ENCODE measurements around the gene SIRT1.
"Not testable (repeated sequence)": the region's sequence is repeated elsewhere in the genome, so short reads cannot be mapped to it uniquely, and the experiment has no call there.

SIRT1 gene

DNA sequence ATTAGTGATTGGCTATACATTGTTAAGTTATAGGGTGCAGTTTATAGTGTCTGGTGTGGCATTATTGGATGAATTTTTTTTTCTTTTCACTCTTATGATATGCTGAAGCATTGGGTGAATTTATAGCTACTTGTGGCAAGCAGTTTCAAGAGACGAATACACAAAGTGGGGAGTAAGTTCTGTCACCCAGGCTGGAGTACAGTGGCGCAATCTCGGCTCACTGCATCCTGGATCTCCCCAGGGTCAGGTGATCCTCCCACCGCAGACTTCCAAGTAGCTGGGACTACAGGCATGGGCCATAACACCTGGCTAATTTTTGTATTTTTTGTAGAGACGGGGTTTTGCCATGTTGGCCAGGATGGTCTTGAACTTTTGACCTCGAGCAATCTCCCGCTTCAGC is 6.3 kb upstream of the SIRT1 start:
- DNase-seq: no peak

DNA sequence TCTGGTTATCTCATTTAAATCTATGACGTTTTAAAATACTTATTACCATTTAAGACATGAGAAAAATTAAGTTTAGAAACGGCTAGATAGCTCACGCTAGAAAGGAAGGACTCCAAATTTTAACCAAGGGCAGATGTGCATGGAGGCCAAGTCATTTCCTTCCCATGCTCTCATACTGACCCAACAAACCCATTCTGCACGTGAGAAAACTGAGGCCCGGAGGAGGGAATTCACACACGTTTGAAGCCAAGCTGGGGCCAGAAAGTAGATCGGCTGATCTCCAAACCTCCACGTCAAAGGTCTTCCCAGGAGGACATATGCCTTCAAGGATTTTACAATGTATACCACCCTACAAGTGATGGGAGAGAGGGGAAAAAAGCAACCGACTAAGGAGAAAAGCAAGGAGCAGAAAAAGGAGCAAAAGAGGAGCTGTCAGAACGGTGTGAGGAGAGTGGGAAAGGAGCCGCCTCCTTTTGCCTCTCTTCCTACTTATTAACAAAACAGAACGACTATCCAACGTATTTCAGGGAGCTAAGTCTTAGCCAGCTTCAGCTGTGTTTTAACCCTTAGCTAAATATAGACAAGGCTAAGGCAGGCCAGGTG is 645 bp upstream of the SIRT1 start:
- no peak for DNase-seq

DNA sequence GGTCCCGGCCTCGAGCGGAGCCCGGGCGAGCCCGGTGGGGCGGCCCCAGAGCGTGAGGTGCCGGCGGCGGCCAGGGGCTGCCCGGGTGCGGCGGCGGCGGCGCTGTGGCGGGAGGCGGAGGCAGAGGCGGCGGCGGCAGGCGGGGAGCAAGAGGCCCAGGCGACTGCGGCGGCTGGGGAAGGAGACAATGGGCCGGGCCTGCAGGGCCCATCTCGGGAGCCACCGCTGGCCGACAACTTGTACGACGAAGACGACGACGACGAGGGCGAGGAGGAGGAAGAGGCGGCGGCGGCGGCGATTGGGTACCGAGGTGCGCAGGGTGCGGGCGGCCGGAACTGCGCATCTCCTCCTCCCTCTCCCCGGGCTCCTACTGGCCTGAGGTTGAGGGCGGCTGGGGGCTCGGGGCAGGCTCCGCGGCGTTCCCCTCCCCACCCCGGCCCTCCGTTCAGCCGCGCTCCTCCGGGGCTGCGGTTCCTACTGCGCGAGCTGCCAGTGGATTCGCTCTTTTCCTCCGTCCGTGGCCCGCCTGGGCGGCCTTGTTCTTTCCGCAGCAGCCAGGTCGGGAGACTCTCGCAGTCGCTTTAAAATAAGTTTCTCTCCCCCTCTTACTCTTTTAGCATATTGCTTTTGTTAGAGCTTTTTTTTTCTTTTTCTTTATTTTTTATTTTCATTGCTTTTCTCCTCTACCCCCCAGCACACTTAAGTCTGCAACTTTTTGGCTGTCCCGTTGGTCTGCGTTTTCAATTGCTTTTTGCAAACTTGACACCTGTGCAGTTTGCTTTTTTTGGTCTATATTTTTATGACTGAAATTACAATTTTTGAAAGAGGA is 600 bp downstream of the SIRT1 start:
- DNase-seq: peak; percentile 87

DNA sequence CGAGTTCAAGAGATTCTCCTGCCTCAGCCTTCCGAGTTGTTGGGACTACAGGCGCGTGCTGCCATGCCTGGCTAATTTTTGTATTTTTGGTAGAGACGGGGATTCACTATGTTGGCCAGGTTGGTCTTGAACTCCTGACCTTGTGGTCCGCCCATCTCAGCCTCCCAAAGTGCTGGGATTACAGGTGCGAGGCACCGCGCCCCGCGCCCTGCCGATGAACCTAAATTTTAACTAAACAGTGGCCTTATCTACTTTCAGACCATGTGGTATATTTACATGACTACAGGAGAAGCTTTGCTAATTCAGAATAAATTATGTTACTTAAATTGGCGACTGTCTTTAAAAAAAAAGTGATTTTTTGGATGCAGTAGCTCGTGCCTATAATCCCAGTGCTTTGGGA is 9.2 kb downstream of the SIRT1 start:
- no peak for DNase-seq

DNA sequence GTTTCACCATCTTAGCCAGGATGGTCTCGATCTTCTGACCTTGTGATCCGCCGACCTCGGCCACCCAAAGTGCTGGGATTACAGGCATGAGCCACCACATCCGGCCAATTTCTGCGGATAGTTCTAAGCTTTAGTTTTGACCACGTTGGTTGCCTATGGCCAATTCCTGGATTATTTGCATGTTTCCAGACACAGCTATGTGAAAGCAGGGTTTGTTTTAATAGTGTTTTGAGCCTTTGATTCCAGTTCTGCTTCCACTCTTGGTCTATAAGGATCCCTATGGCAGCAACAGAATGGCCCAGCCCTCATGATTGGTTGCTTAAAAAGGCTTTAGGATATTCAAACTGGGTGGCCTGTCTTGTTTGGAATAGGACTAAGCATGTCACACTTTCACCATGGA is 19.1 kb downstream of the SIRT1 start:
- no peak for DNase-seq

DNA sequence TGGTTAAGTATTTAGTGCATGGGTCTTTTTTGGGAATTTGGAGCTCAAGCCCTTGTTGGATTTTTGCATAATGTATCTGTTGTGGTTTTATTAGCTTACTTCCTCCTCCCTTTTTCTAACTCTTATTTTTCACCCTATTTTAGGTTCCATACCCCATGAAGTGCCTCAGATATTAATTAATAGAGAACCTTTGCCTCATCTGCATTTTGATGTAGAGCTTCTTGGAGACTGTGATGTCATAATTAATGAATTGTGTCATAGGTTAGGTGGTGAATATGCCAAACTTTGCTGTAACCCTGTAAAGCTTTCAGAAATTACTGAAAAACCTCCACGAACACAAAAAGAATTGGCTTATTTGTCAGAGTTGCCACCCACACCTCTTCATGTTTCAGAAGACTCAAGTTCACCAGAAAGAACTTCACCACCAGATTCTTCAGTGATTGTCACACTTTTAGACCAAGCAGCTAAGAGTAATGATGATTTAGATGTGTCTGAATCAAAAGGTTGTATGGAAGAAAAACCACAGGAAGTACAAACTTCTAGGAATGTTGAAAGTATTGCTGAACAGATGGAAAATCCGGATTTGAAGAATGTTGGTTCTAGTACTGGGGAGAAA is 28.0 kb downstream of the SIRT1 start:
- DNase-seq: no peak

DNA sequence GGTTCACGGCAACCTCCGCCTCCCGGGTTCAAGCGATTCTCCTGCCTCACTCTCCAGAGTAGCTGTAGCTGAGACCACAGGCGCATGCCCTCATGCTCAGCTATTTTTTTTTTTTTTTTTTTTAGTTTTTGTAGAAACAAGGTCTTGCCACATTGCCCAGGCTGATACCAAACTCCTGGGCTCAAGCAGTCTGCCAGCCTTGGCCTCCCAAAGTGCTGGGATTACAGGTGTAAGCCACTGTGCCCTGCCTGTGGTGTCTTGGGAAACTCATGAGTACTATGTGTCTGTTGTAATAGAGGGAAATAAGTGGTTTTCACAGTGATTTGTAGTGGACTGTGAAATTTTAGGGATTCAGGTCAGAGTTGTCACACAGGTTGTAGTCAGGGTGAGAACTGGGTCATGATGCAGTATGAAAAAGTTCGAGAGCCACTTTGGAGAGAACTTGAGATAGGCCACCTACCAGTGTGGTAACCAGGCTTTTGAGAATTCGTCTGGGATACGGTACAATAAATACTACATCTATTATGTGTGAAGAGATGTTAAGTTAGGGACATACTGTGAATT is 30.4 kb downstream of the SIRT1 start:
- no peak for DNase-seq

DNA sequence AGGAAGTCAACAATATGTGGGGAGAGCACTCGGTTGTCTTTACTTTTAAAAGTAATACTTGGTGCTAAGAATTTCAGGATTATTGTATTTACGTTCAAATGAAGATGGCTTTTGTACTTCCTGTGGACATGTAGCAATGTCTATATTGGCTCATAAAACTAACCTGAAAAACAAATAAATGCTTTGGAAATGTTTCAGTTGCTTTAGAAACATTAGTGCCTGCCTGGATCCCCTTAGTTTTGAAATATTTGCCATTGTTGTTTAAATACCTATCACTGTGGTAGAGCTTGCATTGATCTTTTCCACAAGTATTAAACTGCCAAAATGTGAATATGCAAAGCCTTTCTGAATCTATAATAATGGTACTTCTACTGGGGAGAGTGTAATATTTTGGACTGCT is 32.7 kb downstream of the SIRT1 start:
- no peak for DNase-seq

DNA sequence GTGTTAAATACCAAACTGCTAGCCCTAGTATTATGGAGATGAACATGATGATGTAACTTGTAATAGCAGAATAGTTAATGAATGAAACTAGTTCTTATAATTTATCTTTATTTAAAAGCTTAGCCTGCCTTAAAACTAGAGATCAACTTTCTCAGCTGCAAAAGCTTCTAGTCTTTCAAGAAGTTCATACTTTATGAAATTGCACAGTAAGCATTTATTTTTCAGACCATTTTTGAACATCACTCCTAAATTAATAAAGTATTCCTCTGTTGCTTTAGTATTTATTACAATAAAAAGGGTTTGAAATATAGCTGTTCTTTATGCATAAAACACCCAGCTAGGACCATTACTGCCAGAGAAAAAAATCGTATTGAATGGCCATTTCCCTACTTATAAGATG is 33.2 kb downstream of the SIRT1 start:
- DNase-seq: no peak

DNA sequence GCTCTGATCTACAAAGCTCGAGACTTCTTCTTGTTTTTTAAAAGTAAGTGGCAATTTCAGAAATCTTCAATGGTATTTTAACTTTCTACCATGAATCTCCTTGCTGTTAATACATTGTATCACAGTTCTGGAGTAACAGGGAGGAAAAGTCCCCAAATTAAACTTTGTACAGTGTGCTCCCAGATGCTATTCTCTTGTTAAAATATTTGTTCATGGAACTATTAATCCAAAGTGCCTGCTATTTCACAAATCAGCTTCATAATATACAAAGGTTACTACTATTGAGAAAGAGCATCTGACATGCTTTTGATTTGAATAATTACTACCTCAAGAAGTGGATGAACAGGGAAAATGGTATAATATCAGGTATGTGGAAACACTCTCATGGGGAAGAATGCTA is 36.6 kb downstream of the SIRT1 start:
- no peak for DNase-seq

DNA sequence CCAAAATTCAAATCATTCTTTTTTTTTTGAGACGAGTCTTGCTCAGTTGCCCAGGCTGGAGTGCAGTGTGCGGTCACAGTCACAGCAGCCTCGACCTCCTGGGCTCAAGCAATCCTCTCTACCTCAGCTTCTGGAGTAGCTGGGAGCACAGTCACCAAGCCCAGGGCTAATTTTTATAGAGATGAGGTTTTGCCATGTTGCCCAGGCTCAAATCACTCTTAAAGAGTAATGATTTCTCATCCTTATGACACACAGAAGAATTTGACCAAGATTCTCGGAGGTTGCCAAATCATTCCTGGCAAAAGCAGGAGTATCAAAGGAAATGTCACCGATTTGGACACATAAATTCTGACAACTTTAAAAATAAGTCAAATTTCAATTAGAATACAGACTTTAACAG is 39.1 kb downstream of the SIRT1 start:
- DNase-seq: no peak

DNA sequence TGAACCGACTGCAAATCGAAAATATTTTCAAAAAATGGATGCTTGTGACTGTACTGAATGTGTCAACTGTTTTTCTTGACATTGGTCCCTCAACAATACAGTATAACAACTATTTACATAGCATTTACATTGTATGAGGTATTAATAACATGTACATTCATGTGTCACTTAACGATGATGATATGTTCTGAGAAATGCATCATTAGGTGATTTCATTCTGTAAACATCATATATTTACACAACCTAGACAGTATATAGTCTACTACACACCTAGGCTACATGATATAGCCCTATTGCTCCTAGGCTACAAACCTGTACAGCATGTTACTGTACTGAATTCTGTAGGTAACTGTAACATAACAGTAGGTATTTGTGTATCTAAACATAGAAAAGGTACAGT is 39.7 kb downstream of the SIRT1 start:
- DNase-seq: no peak

DNA sequence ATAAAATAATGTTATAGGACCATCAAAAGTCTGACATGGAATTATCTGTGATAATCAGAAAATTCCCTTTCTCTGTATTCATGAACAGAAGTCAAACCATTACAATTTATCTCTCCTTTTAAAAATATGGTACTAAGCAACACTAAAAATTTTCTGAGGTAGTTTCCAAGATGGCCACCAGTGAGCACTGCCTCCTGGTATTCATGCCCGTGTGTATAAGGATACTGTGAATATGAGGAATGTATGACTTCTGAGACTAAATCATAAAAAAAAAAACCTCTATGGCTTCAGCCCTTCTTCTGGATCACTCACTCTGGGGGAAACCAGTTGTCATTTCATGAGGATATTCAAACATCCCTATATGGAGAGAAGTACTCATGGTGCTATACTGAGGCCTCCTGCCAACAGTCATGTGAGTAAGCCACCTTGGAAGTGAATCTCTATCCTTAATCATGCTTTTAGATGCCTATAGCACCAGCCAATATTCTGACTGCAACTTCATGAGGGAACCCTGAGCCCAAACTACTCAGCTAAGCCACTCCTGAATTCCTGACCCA is 41.1 kb downstream of the SIRT1 start:
- DNase-seq: no peak

DNA sequence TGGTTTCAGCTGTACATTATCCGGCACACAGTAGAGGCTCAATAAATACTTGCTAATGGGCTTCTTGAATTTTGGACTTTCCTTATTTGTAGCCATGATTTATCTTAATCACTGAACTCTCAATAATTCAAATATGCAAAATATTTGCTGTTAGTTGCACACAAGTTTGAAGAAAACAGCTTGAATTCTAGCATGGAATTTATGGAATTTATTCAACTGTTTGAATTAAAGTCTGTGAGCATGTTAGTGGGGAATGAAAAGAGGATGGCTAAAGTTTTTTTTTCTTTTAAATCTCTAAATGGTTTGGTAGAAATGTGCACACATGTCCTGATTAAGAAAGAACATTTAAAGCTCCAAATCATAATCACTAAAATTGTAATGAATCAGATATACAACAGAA is 42.5 kb downstream of the SIRT1 start:
- DNase-seq: no peak

DNA sequence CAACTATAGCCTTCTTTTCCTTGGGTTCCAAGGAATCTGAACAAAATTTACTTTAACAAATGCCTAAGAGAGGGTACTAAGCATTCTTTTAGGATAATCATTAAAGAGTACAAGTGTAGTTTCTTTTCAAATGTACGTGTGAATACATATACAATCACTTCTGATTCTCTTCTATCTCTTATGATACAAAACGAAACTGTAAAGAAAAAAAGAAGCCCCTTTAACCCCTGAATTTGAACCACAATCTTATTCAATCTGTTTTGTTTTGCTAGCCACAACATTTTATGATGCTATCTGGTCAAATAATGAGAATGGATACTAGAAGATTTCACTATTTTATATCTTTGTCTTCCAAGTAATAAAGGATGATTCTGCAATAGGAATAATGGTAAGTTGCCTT is 48.7 kb downstream of the SIRT1 start:
- no peak for DNase-seq

DNA sequence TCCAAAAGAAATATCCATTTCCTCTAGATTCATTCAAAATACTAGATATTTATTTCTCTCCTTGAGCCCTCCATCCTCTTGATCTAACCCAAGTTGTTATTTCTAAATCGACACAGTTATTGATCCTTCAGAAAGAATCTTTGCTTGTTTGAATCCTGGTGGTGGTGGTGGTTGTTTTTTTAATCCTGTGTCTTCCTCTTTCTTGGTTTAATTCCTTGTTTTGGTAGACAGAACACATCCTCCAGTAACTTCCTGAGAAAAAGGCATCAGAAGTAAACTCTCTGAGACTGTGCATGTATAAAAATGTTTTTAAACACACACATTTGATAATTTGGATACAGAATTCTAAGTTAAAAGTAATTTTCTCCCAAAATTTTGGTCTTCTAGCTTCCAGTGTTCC is 49.9 kb downstream of the SIRT1 start:
- DNase-seq: no peak

DNA sequence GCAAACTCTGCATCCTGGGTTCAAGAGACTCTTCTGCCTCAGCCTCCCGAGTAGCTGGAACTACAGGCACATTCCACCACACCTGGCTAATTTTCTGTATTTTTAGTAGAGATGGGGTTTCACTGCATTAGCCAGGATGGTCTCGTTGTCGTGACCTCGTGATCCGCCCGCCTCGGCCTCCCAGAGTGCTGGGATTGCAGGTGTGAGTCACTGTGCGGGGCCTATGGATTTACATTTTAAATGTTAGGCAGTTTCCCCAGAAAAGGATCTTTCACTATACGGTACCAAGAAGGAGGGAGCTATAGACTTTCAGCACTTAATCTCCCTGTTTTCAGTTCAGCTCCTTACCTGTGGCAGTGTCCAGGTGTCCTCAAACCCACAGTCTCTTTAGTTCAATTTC is 50.8 kb downstream of the SIRT1 start:
- DNase-seq: no peak

DNA sequence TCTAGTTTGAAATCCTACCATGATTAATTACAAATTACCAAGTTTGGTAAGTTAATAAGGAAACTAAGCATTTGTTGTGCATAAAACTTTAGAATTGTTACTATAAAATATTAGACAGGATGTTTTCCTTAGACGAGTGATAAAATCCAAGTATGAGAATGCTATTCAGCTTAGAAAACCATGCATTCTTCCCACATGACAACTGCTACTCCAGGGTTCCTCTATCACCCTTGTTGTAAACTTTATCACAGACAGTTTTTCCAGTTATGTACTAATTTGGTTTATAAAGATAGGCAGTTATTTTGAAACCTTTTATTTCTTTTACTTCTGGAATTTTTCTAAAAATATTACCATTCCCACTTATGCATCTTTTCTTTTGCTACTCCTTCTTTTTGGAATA is 52.0 kb downstream of the SIRT1 start:
- no peak for DNase-seq

DNA sequence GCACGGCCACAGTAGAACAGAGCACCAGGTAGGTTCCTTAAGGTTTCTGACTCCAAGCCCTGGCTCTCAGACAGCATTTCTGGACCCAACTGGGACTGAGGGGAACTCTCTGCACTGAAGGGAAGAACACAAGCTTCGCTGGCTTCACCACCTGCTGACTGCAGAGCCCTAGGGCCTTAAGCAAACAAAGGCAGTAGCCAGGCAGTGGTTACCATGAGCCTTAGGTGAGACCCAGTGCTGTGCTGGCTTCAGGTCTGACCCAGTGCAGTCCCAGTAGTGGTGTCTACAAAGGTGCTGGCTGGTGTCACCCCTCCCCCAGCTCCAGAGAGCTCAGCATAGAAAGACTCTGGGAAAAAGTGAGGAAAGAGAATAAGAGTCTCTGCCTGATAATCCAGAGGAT is 59.5 kb downstream of the SIRT1 start:
- DNase-seq: no peak

DNA sequence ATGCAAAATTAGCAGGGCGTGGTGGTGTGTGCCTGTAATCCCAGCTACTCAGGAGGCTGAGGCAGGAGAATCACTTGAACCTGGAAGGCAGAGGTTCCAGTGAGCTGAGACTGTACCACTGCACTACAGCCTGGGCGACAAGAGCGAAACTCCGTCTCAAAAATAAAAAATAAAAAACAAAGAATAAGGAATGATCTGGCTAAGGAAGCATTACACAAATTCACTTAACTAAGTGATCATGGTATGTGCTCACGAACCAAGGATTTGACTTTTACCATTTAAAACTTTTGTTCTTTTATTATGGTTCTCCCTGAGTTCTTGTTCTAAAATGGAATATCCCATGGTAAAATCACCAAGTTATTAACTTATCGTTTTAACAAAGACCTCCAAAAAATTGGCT is 71.2 kb downstream of the SIRT1 start:
- DNase-seq: no peak

DNA sequence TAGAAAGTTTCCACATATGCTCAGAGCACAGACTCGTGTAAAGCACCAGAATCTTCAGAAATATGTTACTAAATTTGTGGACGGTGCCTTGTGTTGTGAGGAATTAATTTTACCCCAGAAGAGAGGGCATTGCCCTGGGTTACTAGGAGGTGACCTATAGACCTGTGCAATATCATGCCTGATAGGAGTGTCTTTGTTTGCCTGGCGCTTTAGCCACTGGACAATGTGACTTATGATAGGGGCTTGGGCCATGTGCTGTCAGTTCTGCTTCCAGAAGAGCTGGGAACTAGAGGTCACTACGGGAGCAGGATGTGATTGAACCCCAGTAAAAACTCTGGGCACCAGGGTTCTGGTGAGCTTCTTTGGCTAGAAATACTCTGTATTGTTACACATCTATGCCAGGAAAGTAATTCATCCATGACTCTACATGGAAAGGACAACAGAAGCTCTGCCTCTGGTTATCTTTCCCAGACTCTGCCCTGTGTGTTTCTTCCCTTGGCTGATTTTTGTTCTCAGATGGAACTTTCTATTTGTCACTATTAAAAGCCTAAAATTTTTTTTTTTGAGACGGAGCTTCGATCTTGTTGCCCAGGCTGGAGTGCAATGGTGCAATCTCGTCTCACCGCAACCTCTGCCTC is 75.5 kb downstream of the SIRT1 start:
- no peak for DNase-seq

DNA sequence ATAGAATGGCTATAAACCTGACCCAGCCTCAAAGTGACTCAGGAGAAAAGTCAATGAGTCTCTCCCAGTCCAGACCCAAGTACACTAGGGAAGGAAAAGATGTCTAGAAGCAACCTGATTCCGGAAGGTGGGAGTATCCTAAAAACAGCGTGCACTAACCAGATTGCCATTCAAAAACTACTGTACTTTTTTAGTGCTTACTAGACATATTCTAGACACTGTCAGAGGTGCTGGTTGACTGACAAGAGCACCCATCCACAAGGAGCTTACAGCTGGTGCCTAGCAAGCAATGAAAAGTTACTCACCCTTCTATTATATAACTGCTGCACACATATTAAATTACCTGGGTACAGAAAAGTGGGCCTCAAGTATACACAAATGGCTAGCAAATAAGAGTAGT is 81.0 kb downstream of the SIRT1 start:
- no peak for DNase-seq

DNA sequence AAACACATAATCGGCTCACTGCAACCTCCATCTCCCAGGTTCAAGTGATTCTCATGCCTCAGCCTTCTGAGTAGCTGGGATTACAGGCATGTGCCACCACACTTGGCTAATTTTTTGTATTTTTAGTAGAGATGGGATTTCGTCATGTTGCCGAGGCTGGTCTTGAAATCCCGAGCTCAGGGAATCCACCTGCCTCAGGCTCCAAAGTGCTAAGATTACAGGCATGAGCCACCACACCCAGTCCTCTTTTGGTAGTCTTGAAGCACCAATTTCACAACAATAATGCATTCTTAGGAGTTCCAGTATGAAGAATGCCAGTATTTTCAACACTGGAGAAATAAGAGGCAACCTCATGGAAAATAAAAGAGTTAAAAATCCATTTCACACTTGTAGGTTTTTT is 81.6 kb downstream of the SIRT1 start:
- not testable (repeated sequence) for DNase-seq

Data from stimulated activated CD4-positive, alpha-beta T cell treated with anti-CD3 and anti-CD28 coated beads, Interleukin-15, amount 100 ng/mL, for 24 hours (primary cell).